ENCODE data around the gene MRPL40.

MRPL40 gene

DNA sequence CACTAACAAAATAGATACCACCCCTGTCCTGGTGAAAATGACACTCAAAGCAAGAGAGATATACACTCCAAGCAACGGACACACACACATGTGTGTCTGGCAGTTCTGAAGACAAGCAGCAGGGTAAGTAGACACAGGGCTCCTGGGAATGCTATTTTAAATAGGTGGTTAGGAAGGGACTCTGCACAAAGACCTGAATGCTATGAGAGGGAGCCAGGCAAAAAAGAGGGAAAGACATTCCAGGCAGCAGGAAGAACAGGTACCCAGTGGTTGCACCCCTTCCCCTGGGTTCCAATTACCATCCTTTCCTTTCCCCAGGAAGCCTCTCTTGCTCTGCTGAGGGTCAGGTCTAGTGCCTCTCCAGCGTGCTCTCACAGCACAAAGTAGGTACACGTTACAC, 43.7 kb downstream of the MRPL40 start:
- no peak overlapping the region for H3K4me2 ChIP-seq (ENCODE audit: low read depth, low read length, poor library complexity, severe bottlenecking)

DNA sequence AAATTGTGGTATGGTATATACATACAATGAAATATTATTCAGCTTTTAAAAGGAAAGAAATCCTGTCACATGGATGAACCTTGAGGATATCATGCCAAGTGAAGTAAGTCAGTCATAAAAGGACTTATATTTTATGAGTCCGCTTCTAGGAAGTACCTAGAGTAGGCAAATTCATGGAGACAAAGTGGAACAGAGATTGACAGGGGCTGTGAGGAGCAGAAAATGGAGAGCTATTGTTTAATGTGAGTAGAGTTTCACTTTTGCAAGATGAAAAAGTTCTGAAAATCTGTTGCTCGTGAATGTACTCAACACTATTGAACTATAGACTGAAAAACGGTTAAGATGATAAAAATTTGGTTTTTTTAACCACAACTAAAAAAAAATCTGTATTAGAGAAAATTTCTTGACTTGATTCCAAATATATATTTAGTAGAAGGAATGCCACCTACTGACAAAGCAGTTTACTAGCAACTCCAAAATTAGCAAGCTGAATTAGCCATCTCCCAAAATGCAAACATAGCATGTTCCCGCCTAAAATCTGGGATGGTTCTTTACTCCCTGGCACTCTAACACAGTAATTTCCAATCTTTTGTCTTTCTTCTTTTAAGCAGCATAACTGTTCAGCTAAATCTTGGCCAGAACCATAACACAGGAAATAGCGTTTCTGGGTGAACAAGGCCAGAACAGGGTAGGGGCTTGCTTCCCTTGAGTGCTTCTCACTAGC, 45.1 kb downstream of the MRPL40 start:
- Histone ChIP-seq H3K9ac (ENCODE audit: low read length) (peak overlapping the region; percentile 85), H3K4me3 (ENCODE audit: insufficient read depth, low read length, poor library complexity, severe bottlenecking) (peak overlapping the region; percentile 84), H4K20me1 (ENCODE audit: low read depth, low read length) (no peaks in the 10 kb centered on the region), H3F3A (ENCODE audit: insufficient read depth) (no peaks in the 10 kb centered on the region), H2AFZ (ENCODE audit: low read depth, low read length, severe bottlenecking) (no peak overlapping the region), H3K4me2 (ENCODE audit: low read depth, low read length, poor library complexity, severe bottlenecking) (peak overlapping the region; percentile 98), H3K9me3 (ENCODE audit: insufficient read depth, low read length) (no peaks in the 10 kb centered on the region), H3K36me3 (ENCODE audit: low read length) (no peaks in the 10 kb centered on the region), H3K27ac (ENCODE audit: low read depth, low read length) (peak overlapping the region; percentile 36; the same call in 1 of the 2 replicates), H3K9me2 (replicated peaks; ENCODE audit: insufficient read depth, low read length) (no peaks in the 10 kb centered on the region), H3K79me2 (ENCODE audit: insufficient read depth, low read length) (peaks cover 41% of the 10 kb centered on the region), H3K27me3 (ENCODE audit: low read length) (no peaks in the 10 kb centered on the region)
- no peak for TF ChIP-seq EZH2phosphoT487 (conservative IDR thresholded peaks at IDR 0.05; ENCODE audit: low read length)
- TF ChIP-seq, protein P1, sequence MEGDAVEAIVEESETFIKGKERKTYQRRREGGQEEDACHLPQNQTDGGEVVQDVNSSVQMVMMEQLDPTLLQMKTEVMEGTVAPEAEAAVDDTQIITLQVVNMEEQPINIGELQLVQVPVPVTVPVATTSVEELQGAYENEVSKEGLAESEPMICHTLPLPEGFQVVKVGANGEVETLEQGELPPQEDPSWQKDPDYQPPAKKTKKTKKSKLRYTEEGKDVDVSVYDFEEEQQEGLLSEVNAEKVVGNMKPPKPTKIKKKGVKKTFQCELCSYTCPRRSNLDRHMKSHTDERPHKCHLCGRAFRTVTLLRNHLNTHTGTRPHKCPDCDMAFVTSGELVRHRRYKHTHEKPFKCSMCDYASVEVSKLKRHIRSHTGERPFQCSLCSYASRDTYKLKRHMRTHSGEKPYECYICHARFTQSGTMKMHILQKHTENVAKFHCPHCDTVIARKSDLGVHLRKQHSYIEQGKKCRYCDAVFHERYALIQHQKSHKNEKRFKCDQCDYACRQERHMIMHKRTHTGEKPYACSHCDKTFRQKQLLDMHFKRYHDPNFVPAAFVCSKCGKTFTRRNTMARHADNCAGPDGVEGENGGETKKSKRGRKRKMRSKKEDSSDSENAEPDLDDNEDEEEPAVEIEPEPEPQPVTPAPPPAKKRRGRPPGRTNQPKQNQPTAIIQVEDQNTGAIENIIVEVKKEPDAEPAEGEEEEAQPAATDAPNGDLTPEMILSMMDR (IDR thresholded peaks at IDR 0.05; ENCODE audit: insufficient read depth, low read length, poor library complexity, severe bottlenecking) = no peak

More for the DNA sequence above, 43.7 kb downstream of the MRPL40 start:
- no peaks in the 10 kb centered on the region for H3K36me3 ChIP-seq (ENCODE audit: low read length)
- no peaks in the 10 kb centered on the region for H4K20me1 ChIP-seq (ENCODE audit: low read depth, low read length)
- H3K27ac ChIP-seq (ENCODE audit: low read depth, low read length) = no peak overlapping the region
- H3F3A ChIP-seq (ENCODE audit: insufficient read depth) = no peaks in the 10 kb centered on the region
- H3K79me2 ChIP-seq (ENCODE audit: insufficient read depth, low read length) = peaks cover 40% of the 10 kb centered on the region
- no peaks in the 10 kb centered on the region for H3K9me2 ChIP-seq (replicated peaks; ENCODE audit: insufficient read depth, low read length)
- H3K9ac ChIP-seq (ENCODE audit: low read length) = no peak overlapping the region
- H3K4me3 ChIP-seq (ENCODE audit: insufficient read depth, low read length, poor library complexity, severe bottlenecking) = no peak overlapping the region
- H3K9me3 ChIP-seq (ENCODE audit: insufficient read depth, low read length) = no peaks in the 10 kb centered on the region
- no peaks in the 10 kb centered on the region for H3K27me3 ChIP-seq (ENCODE audit: low read length)
- no peak for TF ChIP-seq EZH2phosphoT487 (conservative IDR thresholded peaks at IDR 0.05; ENCODE audit: low read length)
- TF ChIP-seq, protein P1 (IDR thresholded peaks at IDR 0.05; ENCODE audit: insufficient read depth, low read length, poor library complexity, severe bottlenecking) = no peak
- H2AFZ ChIP-seq (ENCODE audit: low read depth, low read length, severe bottlenecking) = no peak overlapping the region

DNA sequence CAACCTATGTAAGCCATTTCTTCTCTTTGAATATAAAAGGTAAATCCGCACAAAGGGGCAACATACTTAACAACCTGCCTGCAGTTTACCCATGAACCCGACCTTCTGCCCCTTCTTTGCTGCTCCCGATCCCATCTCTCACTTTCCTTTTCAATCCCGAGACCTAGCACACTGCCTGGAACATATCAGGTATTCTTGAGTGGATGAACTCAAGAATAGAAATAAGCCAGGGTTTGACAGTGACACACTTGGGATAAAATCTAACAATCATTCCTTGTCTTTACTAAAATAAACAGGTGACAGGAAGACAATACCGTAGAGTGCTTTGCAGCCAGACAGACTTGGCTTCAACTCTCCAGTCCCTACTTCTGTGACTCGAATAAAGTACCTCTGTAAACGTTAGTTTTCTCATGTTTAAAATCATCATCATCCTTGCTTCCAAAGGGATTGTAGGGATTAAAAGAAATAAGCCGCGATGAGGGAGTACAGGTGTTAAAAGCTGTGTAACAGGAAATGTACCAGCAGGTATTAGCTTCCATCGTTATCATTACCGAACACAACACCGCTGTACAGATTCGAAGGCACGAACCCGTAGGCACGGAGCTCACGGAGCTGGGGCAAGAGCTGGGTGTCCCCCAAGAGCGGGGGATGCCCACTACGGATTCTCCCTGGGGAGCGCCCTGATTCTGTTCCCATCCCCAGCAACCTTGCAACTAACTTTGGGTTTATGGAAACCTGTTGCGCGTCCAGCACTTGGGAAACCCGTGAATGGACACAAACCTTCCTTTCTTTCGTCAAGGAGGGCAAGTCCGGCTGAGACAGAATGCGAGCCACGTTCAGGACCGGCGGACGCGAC, 45.9 kb downstream of the MRPL40 start:
- TF ChIP-seq, protein P1 (IDR thresholded peaks at IDR 0.05; ENCODE audit: insufficient read depth, low read length, poor library complexity, severe bottlenecking) = no peak
- TF ChIP-seq EZH2phosphoT487 (conservative IDR thresholded peaks at IDR 0.05; ENCODE audit: low read length) = no peak
- Histone ChIP-seq H3K27ac (ENCODE audit: low read depth, low read length) (peak overlapping the region; percentile 89; the same call in 1 of the 2 replicates), H4K20me1 (ENCODE audit: low read depth, low read length) (no peaks in the 10 kb centered on the region), H3K4me2 (ENCODE audit: low read depth, low read length, poor library complexity, severe bottlenecking) (peak overlapping the region; percentile 98), H3K79me2 (ENCODE audit: insufficient read depth, low read length) (peaks cover 41% of the 10 kb centered on the region), H3K9me2 (replicated peaks; ENCODE audit: insufficient read depth, low read length) (no peaks in the 10 kb centered on the region), H3K36me3 (ENCODE audit: low read length) (no peaks in the 10 kb centered on the region), H3F3A (ENCODE audit: insufficient read depth) (no peaks in the 10 kb centered on the region), H3K9ac (ENCODE audit: low read length) (peak overlapping the region; percentile 85), H3K4me3 (ENCODE audit: insufficient read depth, low read length, poor library complexity, severe bottlenecking) (peak overlapping the region; percentile 84), H2AFZ (ENCODE audit: low read depth, low read length, severe bottlenecking) (no peak overlapping the region), H3K9me3 (ENCODE audit: insufficient read depth, low read length) (no peaks in the 10 kb centered on the region), H3K27me3 (ENCODE audit: low read length) (no peaks in the 10 kb centered on the region)
